Natural killer cell (primary cell): ENCODE measurements around the gene PTPN7. TPM values are rescaled to one million over a fixed set of nuclear protein-coding genes. Genes with fewer than 3 reads are reported as not detected.

Source experiments
- ATAC-seq, 3 donors: fragments of 150-1000 bp in 2 of 3; fragments of 200-7000 bp in 1 of 3; cut with Tn5 transposase; 1 replicate in 1 of 3; 2 replicates in 2 of 3; pipeline ENCODE4 v1.10.0; 2021; ENCODE audit warnings: mild to moderate bottlenecking in 2 of 3, moderate library complexity in 2 of 3
- DNase-seq, 2 donors: peaks; one replicate each; pipeline versions ENCODE4 v3.0.0 to v3.0.0-alpha.2; 2013 to 2021; ENCODE audit warnings: mixed read lengths in 1 of 2
- H3K27ac ChIP-seq: one replicate; pipeline ENCODE4 v1.5.1; 2013; ENCODE audit warnings: mild to moderate bottlenecking, low read length
- H3K27me3 ChIP-seq: one replicate; pipeline ENCODE4 v1.6.1; 2013; ENCODE audit warnings: low read length; ENCODE audit not compliant: control insufficient read depth, insufficient read depth
- H3K36me3 ChIP-seq: one replicate; pipeline ENCODE4 v1.6.1; 2013; ENCODE audit warnings: low read length; ENCODE audit not compliant: control insufficient read depth, insufficient read depth
- H3K4me1 ChIP-seq: one replicate; pipeline ENCODE4 v1.6.1; 2013; ENCODE audit warnings: low read length; ENCODE audit not compliant: control insufficient read depth, insufficient read depth
- H3K4me3 ChIP-seq: one replicate; pipeline ENCODE4 v1.5.1; 2013; ENCODE audit warnings: low read length
- H3K9me3 ChIP-seq: one replicate; pipeline ENCODE4 v1.6.1; 2013; ENCODE audit warnings: low read length; ENCODE audit not compliant: control insufficient read depth, insufficient read depth
- H3K27ac Mint-ChIP-seq, 2 donors: one replicate each; pipeline ENCODE4 v1.8.0; 2022; ENCODE audit warnings: mild to moderate bottlenecking in 2 of 2, mixed read lengths in 2 of 2, moderate library complexity in 1 of 2
- H3K27me3 Mint-ChIP-seq, 2 donors: one replicate each; pipeline ENCODE4 v1.8.0; 2022; ENCODE audit warnings: low read depth in 2 of 2, mixed read lengths in 2 of 2
- H3K36me3 Mint-ChIP-seq: one replicate; pipeline ENCODE4 v1.8.0; 2022; ENCODE audit warnings: mixed read lengths
- H3K4me1 Mint-ChIP-seq, 2 donors: one replicate each; pipeline ENCODE4 v1.8.0; 2022; ENCODE audit warnings: mixed read lengths in 2 of 2
- H3K4me3 Mint-ChIP-seq: one replicate; pipeline ENCODE4 v1.8.0; 2022; ENCODE audit warnings: mild to moderate bottlenecking, moderate library complexity, mixed read lengths
- H3K9me3 Mint-ChIP-seq, 2 donors: one replicate each; pipeline ENCODE4 v1.8.0; 2022; ENCODE audit warnings: mixed read lengths in 2 of 2
- WGBS: methylation state at CpG from one replicate; pipeline ENCODE4 v1.1.7; 2013; ENCODE audit warnings: missing lambda C conversion rate; ENCODE audit not compliant: insufficient coverage; 5-methylcytosine and 5-hydroxymethylcytosine counted together
- intact Hi-C: fragments of 100-400 bp; cut with micrococcal nuclease; formaldehyde crosslinking; loops from one replicate; pipeline ENCODE4 v1.14.2; 2022
- total RNA-seq, 4 donors: library from RNA; stranded (reverse); fragments of 120-200 nt in 1 of 4; gene quantifications; one replicate each; pipeline versions ENCODE4 v1.2.3 to v1.2.4, GENCODE V29; 2013 to 2022
- TF ChIP-seq, protein P1 (sequence below): fragments of 200-600 bp; IDR thresholded peaks from one replicate; pipeline ENCODE4 v1.8.0; 2022; ENCODE audit warnings: antibody characterized with exemption

Gene PTPN7
- total RNA-seq, 3 donors from 2014 or later (not counting 1 experiment from before 2014, with no cell fraction given): 144 to 241 (median 196) TPM

DNA sequence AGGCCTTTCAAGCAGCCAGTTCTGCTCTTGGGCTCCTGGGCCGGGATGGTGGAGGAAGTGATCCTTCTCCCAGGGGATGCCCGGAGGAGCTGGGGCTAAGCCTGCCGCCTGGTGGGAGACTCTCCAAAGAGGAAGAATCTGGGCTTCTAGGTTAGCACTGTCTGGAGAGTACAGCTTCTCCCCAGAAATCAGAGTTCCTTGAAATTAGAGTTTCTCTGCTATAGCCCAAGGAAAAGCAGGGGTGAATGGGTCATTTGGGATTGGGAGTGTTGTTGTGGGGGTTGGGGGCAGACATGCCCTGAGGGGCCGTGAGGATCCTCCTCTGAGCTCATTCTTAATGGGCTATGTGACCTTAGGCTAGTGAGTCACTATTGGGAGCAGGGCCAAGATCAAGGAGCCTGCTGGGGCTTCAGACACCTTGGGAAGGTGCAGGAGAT, 39.7 kb upstream of the PTPN7 start:
- H3K27me3 ChIP-seq: no peaks in the 10 kb centered on the region
- DNase-seq (no peak), ATAC-seq (no peak)
- H3K27ac ChIP-seq: peak overlapping the region; percentile 79
- H3K9me3 ChIP-seq: no peaks in the 10 kb centered on the region
- WGBS: 87% methylated on average over 4 of the region's 4 CpGs
- TF ChIP-seq, protein P1, sequence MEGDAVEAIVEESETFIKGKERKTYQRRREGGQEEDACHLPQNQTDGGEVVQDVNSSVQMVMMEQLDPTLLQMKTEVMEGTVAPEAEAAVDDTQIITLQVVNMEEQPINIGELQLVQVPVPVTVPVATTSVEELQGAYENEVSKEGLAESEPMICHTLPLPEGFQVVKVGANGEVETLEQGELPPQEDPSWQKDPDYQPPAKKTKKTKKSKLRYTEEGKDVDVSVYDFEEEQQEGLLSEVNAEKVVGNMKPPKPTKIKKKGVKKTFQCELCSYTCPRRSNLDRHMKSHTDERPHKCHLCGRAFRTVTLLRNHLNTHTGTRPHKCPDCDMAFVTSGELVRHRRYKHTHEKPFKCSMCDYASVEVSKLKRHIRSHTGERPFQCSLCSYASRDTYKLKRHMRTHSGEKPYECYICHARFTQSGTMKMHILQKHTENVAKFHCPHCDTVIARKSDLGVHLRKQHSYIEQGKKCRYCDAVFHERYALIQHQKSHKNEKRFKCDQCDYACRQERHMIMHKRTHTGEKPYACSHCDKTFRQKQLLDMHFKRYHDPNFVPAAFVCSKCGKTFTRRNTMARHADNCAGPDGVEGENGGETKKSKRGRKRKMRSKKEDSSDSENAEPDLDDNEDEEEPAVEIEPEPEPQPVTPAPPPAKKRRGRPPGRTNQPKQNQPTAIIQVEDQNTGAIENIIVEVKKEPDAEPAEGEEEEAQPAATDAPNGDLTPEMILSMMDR: no peak
- intact Hi-C loops: no loop called here
- Mint-ChIP-seq H3K27me3 (peaks cover 0 to 3% of the 10 kb centered on the region in 2 donors), H3K36me3 (no peaks in the 10 kb centered on the region), H3K27ac (no peak overlapping the region), H3K4me3 (peak overlapping the region; percentile 59), H3K9me3 (no peaks in the 10 kb centered on the region), H3K4me1 (peaks cover 51 to 79% of the 10 kb centered on the region in 2 donors)
- no peak overlapping the region for H3K4me3 ChIP-seq
- no peaks in the 10 kb centered on the region for H3K36me3 ChIP-seq
- H3K4me1 ChIP-seq: peaks cover 88% of the 10 kb centered on the region

DNA sequence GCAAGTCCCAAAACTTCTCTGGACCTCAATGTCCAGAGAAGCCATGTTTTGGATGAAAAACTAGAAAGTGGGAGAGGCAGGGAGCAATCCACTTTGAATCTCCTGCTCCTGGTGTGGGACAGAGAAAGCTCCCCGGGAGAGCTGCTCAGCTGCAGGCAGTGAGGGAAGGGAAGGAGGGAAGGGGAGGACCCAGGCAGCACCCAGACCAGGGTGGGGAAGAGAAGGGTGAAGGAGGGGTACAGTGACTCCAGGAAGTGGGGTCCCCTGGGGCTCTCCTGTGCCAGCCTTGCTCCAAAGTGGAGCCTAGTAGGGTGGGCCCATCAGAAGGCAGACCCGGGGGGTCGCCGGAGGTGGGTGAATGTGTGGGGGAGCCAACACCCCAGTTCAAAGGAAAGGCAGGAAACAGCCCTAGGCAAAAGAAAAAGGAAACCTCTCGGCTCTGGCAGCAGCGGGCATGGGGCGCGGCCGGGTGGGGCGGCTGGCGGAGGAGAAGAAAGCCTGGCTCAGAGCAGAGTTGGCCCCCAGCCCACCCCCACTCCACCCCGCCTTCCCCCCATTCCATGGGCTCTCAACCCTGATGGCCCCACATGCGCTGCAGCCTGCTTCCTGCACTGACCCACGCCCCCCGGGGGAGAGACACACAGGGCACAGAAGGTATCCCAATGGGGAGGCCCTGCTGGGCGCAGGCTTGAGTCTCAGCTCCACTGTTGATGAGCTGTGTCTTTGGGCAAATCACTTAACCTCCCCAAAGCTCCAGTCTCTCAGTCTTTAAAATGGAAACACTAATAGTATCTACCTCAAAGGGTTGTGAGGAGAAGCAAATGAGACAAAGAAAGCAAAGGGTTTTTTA, 38.9 kb upstream of the PTPN7 start:
- TF ChIP-seq, protein P1: no peak
- H3K4me3 Mint-ChIP-seq: peak overlapping the region; percentile 49
- no peaks in the 10 kb centered on the region for H3K36me3 Mint-ChIP-seq
- H3K4me1 Mint-ChIP-seq: peaks cover 60 to 88% of the 10 kb centered on the region in 2 donors
- no peak overlapping the region for H3K27ac Mint-ChIP-seq
- 10% methylated on average over 15 of the region's 16 CpGs for WGBS
- ATAC-seq (no peak), DNase-seq (no peak)
- intact Hi-C loops: loop anchor here (5.0 kb wide), 1 partner anchor 37 kb away; the partner anchor contains the start of gene PTPN7
- Histone ChIP-seq H3K4me1 (peaks cover 94% of the 10 kb centered on the region), H3K36me3 (no peaks in the 10 kb centered on the region), H3K9me3 (no peaks in the 10 kb centered on the region), H3K27me3 (peaks cover 1% of the 10 kb centered on the region), H3K4me3 (no peak overlapping the region), H3K27ac (peak overlapping the region; percentile 79)
- H3K9me3 Mint-ChIP-seq: no peaks in the 10 kb centered on the region
- H3K27me3 Mint-ChIP-seq: peaks cover 0 to 10% of the 10 kb centered on the region in 2 donors

GRCh38 chr1:202198366-202198724, 37.9 kb upstream of the PTPN7 start:
- Mint-ChIP-seq H3K4me3 (peak overlapping the region; percentile 45), H3K9me3 (no peaks in the 10 kb centered on the region), H3K4me1 (peaks cover 65 to 95% of the 10 kb centered on the region in 2 donors), H3K36me3 (no peaks in the 10 kb centered on the region), H3K27me3 (peaks cover 0 to 15% of the 10 kb centered on the region in 2 donors), H3K27ac (no peak overlapping the region)
- Histone ChIP-seq H3K27ac (peak overlapping the region; percentile 79), H3K36me3 (no peaks in the 10 kb centered on the region), H3K4me1 (peaks cover 91% of the 10 kb centered on the region), H3K9me3 (no peaks in the 10 kb centered on the region), H3K27me3 (peaks cover 6% of the 10 kb centered on the region), H3K4me3 (no peak overlapping the region)
- ATAC-seq: no peak
- intact Hi-C loops: loop anchor here (5.0 kb wide), 1 partner anchor 36 kb away; the partner anchor contains the start of gene PTPN7
- 88% methylated on average over 1 of the region's 1 CpG for WGBS
- no peak for DNase-seq
- TF ChIP-seq, protein P1: no peak
